Measurements from ENCODE around the gene CCDC15.

GRCh38 chr11:124938206-124938765 is 15.7 kb upstream of the CCDC15 start:
- no peak for TF ChIP-seq CTCF (IDR thresholded peaks at IDR 0.05; ENCODE audit: low read length)
- no peak for TF ChIP-seq EZH2 (IDR thresholded peaks at IDR 0.05; ENCODE audit: borderline replicate concordance, low read length)
